ENCODE measurements around the gene ATP2A1. TPM values are rescaled to one million over a fixed set of nuclear protein-coding genes. Genes with fewer than 3 reads are reported as not detected.
"Not testable (repeated sequence)": the region's sequence is repeated elsewhere in the genome, so short reads cannot be mapped to it uniquely, and the experiment has no call there.

The ATP2A1 gene
- total and polyA plus RNA-seq, 5 donors from 2014 or later: 1.4 TPM; not detected in 4

- H3K9me3 ChIP-seq (ENCODE audit: control insufficient read depth in 2 of 2, low read length in 2 of 2): no peaks in the 10 kb centered on the region
- H3K9me3 Mint-ChIP-seq: no peaks in the 10 kb centered on the region
- H3K27me3 Mint-ChIP-seq: no peaks in the 10 kb centered on the region
- DNase-seq (no peak), ATAC-seq (ENCODE audit: low read depth in 2 of 2) (no peak)
- H3K27me3 ChIP-seq (ENCODE audit: control insufficient read depth, insufficient read depth, low read length): no peaks in the 10 kb centered on the region
- no peaks in the 10 kb centered on the region for H3K36me3 Mint-ChIP-seq
- no peaks in the 10 kb centered on the region for H3K4me1 ChIP-seq (ENCODE audit: control insufficient read depth, insufficient read depth, low read length, poor library complexity, severe bottlenecking)
- H3K4me1 Mint-ChIP-seq: peaks cover 0 to 5% (median 0%) of the 10 kb centered on the region in 4 donors
- H3K36me3 ChIP-seq (ENCODE audit: control insufficient read depth, insufficient read depth, low read length): no peaks in the 10 kb centered on the region
- peak overlapping the region in 1 of 3 donors; percentile 26 for H3K27ac Mint-ChIP-seq
- H3K27ac ChIP-seq (ENCODE audit: insufficient read depth, low read length, poor library complexity, severe bottlenecking): no peak overlapping the region
- no peak overlapping the region for H3K4me3 Mint-ChIP-seq
- no peak overlapping the region for H3K4me3 ChIP-seq (ENCODE audit: low read depth, low read length)
Observed at GRCh38 chr16:28886945-28887344, 8.7 kb downstream of the ATP2A1 start.

GRCh38 chr16:28890355-28890754 is 12.1 kb downstream of the ATP2A1 start:
- not testable (repeated sequence) for H3K4me3 Mint-ChIP-seq; H3K9me3 Mint-ChIP-seq; H3K9me3 ChIP-seq (ENCODE audit: control insufficient read depth in 2 of 2, low read length in 2 of 2); H3K27ac ChIP-seq (ENCODE audit: insufficient read depth, low read length, poor library complexity, severe bottlenecking); H3K4me1 ChIP-seq (ENCODE audit: control insufficient read depth, insufficient read depth, low read length, poor library complexity, severe bottlenecking); H3K27me3 Mint-ChIP-seq; H3K36me3 ChIP-seq (ENCODE audit: control insufficient read depth, insufficient read depth, low read length); H3K4me3 ChIP-seq (ENCODE audit: low read depth, low read length); DNase-seq; H3K27me3 ChIP-seq (ENCODE audit: control insufficient read depth, insufficient read depth, low read length); H3K4me1 Mint-ChIP-seq; H3K27ac Mint-ChIP-seq; H3K36me3 Mint-ChIP-seq; ATAC-seq (ENCODE audit: low read depth in 2 of 2)

DNA sequence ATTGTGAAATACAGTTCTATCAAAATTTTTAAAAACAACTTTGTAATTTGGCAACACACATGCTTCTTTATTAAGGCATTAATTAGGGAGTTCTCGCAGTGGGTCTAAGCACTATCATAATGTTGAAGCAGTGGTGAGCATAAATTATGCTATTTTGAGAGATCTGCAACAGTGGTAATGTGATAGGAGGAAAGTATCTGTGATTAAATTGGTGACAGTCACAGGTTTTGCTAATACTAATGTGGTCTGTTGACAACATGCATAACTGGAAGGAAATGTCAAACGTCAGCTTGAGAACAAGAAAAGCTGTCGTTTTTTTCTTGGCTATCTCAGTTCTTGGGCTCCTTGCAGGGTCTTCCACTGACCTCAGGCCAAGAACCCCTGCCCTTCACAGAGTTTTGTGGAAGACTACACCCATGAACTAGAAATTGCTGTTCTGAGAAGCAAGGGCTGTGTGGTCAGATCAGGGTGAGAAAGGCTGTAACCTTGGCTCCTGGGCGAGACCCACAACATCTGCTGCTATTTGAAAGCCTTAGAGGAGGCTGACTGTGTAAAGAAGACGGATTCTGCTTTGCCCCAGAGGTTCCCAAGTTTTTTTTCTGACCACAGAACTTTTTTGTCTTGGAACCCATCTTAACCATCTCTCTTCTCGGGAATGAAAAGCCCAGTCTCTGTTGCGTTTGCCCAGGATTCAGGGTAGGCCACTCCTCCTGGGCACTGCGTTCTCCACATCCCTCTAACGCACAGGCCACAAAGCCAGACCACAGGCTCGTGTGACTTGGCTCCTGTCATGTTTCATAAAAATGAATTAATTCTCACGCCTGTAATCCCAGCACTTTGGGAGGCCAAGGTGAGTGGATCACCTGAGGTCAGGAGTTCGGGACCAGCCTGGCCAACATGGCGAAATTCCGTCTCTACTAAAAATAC is 13.9 kb downstream of the ATP2A1 start:
- no peaks in the 10 kb centered on the region for H3K9me3 Mint-ChIP-seq
- Histone ChIP-seq H3K4me3 (ENCODE audit: low read depth, low read length) (no peak overlapping the region), H3K36me3 (ENCODE audit: control insufficient read depth, insufficient read depth, low read length) (no peaks in the 10 kb centered on the region), H3K27me3 (ENCODE audit: control insufficient read depth, insufficient read depth, low read length) (no peaks in the 10 kb centered on the region), H3K27ac (ENCODE audit: insufficient read depth, low read length, poor library complexity, severe bottlenecking) (no peak overlapping the region), H3K9me3 (ENCODE audit: control insufficient read depth in 2 of 2, low read length in 2 of 2) (no peaks in the 10 kb centered on the region), H3K4me1 (ENCODE audit: control insufficient read depth, insufficient read depth, low read length, poor library complexity, severe bottlenecking) (no peaks in the 10 kb centered on the region)
- no peaks in the 10 kb centered on the region for H3K36me3 Mint-ChIP-seq
- H3K27ac Mint-ChIP-seq: no peak overlapping the region
- ATAC-seq (ENCODE audit: low read depth in 2 of 2) (no peak), DNase-seq (no peak)
- no peaks in the 10 kb centered on the region for H3K4me1 Mint-ChIP-seq
- no peaks in the 10 kb centered on the region for H3K27me3 Mint-ChIP-seq
- H3K4me3 Mint-ChIP-seq: no peak overlapping the region

GRCh38 chr16:28893291-28893690 is 15.0 kb downstream of the ATP2A1 start:
- Histone ChIP-seq H3K4me3 (ENCODE audit: low read depth, low read length) (no peak overlapping the region), H3K4me1 (ENCODE audit: control insufficient read depth, insufficient read depth, low read length, poor library complexity, severe bottlenecking) (no peaks in the 10 kb centered on the region), H3K9me3 (ENCODE audit: control insufficient read depth in 2 of 2, low read length in 2 of 2) (no peaks in the 10 kb centered on the region), H3K27me3 (ENCODE audit: control insufficient read depth, insufficient read depth, low read length) (no peaks in the 10 kb centered on the region), H3K27ac (ENCODE audit: insufficient read depth, low read length, poor library complexity, severe bottlenecking) (no peak overlapping the region), H3K36me3 (ENCODE audit: control insufficient read depth, insufficient read depth, low read length) (no peaks in the 10 kb centered on the region)
- ATAC-seq (ENCODE audit: low read depth in 2 of 2) (no peak), DNase-seq (no peak)
- H3K4me1 Mint-ChIP-seq: no peaks in the 10 kb centered on the region
- H3K27ac Mint-ChIP-seq: no peak overlapping the region
- H3K9me3 Mint-ChIP-seq: no peaks in the 10 kb centered on the region
- H3K27me3 Mint-ChIP-seq: no peaks in the 10 kb centered on the region
- no peaks in the 10 kb centered on the region for H3K36me3 Mint-ChIP-seq
- no peak overlapping the region for H3K4me3 Mint-ChIP-seq

GRCh38 chr16:28895609-28896008 is 17.3 kb downstream of the ATP2A1 start:
- H3K27ac ChIP-seq (ENCODE audit: insufficient read depth, low read length, poor library complexity, severe bottlenecking): no peak overlapping the region
- H3K4me1 Mint-ChIP-seq: no peaks in the 10 kb centered on the region
- no peak overlapping the region for H3K27ac Mint-ChIP-seq
- H3K4me3 ChIP-seq (ENCODE audit: low read depth, low read length): no peak overlapping the region
- H3K4me3 Mint-ChIP-seq: no peak overlapping the region
- ATAC-seq (ENCODE audit: low read depth in 2 of 2): no peak
- H3K36me3 Mint-ChIP-seq: no peaks in the 10 kb centered on the region
- H3K36me3 ChIP-seq (ENCODE audit: control insufficient read depth, insufficient read depth, low read length): no peaks in the 10 kb centered on the region
- H3K27me3 Mint-ChIP-seq: no peaks in the 10 kb centered on the region
- H3K4me1 ChIP-seq (ENCODE audit: control insufficient read depth, insufficient read depth, low read length, poor library complexity, severe bottlenecking): no peaks in the 10 kb centered on the region
- no peaks in the 10 kb centered on the region for H3K27me3 ChIP-seq (ENCODE audit: control insufficient read depth, insufficient read depth, low read length)
- H3K9me3 Mint-ChIP-seq: no peaks in the 10 kb centered on the region
- no peak for DNase-seq
- no peaks in the 10 kb centered on the region for H3K9me3 ChIP-seq (ENCODE audit: control insufficient read depth in 2 of 2, low read length in 2 of 2)

DNA sequence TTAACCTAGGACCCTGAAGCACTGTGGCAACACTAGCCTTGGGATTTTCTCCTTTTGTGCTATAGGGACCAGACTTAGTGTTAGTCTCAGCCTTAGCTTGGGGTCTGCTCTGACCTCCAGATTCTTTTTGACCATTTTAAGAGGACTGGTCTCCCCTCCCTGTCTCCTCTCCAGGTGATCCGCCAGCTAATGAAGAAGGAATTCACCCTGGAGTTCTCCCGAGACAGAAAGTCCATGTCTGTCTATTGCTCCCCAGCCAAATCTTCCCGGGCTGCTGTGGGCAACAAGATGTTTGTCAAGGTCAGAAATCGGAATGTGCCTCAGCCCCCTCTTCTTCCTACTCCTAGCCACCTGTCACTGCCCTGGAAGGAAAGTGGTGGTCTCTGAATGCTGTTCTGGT is 19.5 kb downstream of the ATP2A1 start:
- H3K27ac ChIP-seq (ENCODE audit: insufficient read depth, low read length, poor library complexity, severe bottlenecking): no peak overlapping the region
- no peak overlapping the region for H3K4me3 ChIP-seq (ENCODE audit: low read depth, low read length)
- Mint-ChIP-seq H3K27ac (peak overlapping the region in 1 of 3 donors; percentile 77), H3K4me1 (no peaks in the 10 kb centered on the region), H3K27me3 (no peaks in the 10 kb centered on the region), H3K36me3 (no peaks in the 10 kb centered on the region), H3K9me3 (no peaks in the 10 kb centered on the region), H3K4me3 (no peak overlapping the region)
- no peaks in the 10 kb centered on the region for H3K36me3 ChIP-seq (ENCODE audit: control insufficient read depth, insufficient read depth, low read length)
- H3K27me3 ChIP-seq (ENCODE audit: control insufficient read depth, insufficient read depth, low read length): no peaks in the 10 kb centered on the region
- no peaks in the 10 kb centered on the region for H3K4me1 ChIP-seq (ENCODE audit: control insufficient read depth, insufficient read depth, low read length, poor library complexity, severe bottlenecking)
- ATAC-seq (ENCODE audit: low read depth in 2 of 2) (no peak), DNase-seq (no peak)
- no peaks in the 10 kb centered on the region for H3K9me3 ChIP-seq (ENCODE audit: control insufficient read depth in 2 of 2, low read length in 2 of 2)

GRCh38 chr16:28898266-28898665 is 20.0 kb downstream of the ATP2A1 start:
- H3K9me3 ChIP-seq (ENCODE audit: control insufficient read depth in 2 of 2, low read length in 2 of 2): no peaks in the 10 kb centered on the region
- Mint-ChIP-seq H3K4me3 (no peak overlapping the region), H3K36me3 (no peaks in the 10 kb centered on the region), H3K9me3 (no peaks in the 10 kb centered on the region), H3K27me3 (no peaks in the 10 kb centered on the region), H3K27ac (no peak overlapping the region), H3K4me1 (no peaks in the 10 kb centered on the region)
- no peaks in the 10 kb centered on the region for H3K27me3 ChIP-seq (ENCODE audit: control insufficient read depth, insufficient read depth, low read length)
- DNase-seq: no peak
- H3K27ac ChIP-seq (ENCODE audit: insufficient read depth, low read length, poor library complexity, severe bottlenecking): no peak overlapping the region
- H3K4me1 ChIP-seq (ENCODE audit: control insufficient read depth, insufficient read depth, low read length, poor library complexity, severe bottlenecking): no peaks in the 10 kb centered on the region
- no peak for ATAC-seq (ENCODE audit: low read depth in 2 of 2)
- no peak overlapping the region for H3K4me3 ChIP-seq (ENCODE audit: low read depth, low read length)
- no peaks in the 10 kb centered on the region for H3K36me3 ChIP-seq (ENCODE audit: control insufficient read depth, insufficient read depth, low read length)

DNA sequence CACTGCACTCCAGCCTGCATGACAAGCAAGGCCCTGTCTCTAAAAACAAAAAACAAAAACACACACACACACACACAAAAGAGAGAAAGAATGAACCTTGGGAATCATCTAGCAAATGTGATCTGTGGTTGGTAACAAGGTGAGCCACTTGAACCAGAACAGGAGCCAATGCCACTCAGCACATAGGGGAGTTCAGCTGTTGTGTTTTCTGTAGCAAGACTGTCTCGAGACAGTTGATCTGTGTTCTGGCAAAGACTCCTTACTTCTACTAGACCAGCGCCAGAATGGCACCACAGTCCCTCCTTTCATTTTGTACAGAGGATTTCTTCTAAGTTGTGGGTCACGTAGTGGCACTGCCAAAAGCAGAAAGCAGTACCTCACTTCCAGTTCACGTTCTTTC is 20.7 kb downstream of the ATP2A1 start:
- Mint-ChIP-seq H3K36me3 (no peaks in the 10 kb centered on the region), H3K4me3 (no peak overlapping the region), H3K27ac (no peak overlapping the region), H3K4me1 (no peaks in the 10 kb centered on the region), H3K9me3 (no peaks in the 10 kb centered on the region), H3K27me3 (no peaks in the 10 kb centered on the region)
- DNase-seq (no peak), ATAC-seq (ENCODE audit: low read depth in 2 of 2) (no peak)
- no peaks in the 10 kb centered on the region for H3K36me3 ChIP-seq (ENCODE audit: control insufficient read depth, insufficient read depth, low read length)
- no peak overlapping the region for H3K27ac ChIP-seq (ENCODE audit: insufficient read depth, low read length, poor library complexity, severe bottlenecking)
- no peak overlapping the region for H3K4me3 ChIP-seq (ENCODE audit: low read depth, low read length)
- H3K9me3 ChIP-seq (ENCODE audit: control insufficient read depth in 2 of 2, low read length in 2 of 2): no peaks in the 10 kb centered on the region
- no peaks in the 10 kb centered on the region for H3K4me1 ChIP-seq (ENCODE audit: control insufficient read depth, insufficient read depth, low read length, poor library complexity, severe bottlenecking)
- no peaks in the 10 kb centered on the region for H3K27me3 ChIP-seq (ENCODE audit: control insufficient read depth, insufficient read depth, low read length)
